Uterus (tissue), 4 donors: ENCODE results near the gene OVOL3. TPM values are rescaled to one million over a fixed set of nuclear protein-coding genes. Genes with fewer than 3 reads are reported as not detected.

Source experiments
- DNase-seq, 2 donors: peaks; one replicate each; pipeline ENCODE4 v3.0.0-alpha.2; 2019 to 2020
- H3K27ac ChIP-seq, 2 donors: fragments of 200-600 bp; sonication (generic); 1 replicate in 1 of 2; 2 replicates in 1 of 2; pipeline ENCODE4 v1.5.1; 2016 to 2018
- H3K27me3 ChIP-seq, 2 donors: fragments of 200-600 bp; sonication (generic); one replicate each; pipeline ENCODE4 v1.5.1; 2018 to 2019; ENCODE audit warnings: control low read depth in 1 of 2
- H3K36me3 ChIP-seq, 2 donors: fragments of 200-600 bp; sonication (generic); one replicate each; pipeline ENCODE4 v1.5.1; 2019; ENCODE audit warnings: control low read depth in 1 of 2
- H3K4me1 ChIP-seq, 2 donors: fragments of 200-600 bp; sonication (generic); one replicate each; pipeline ENCODE4 v1.5.1; 2018 to 2019; ENCODE audit warnings: control low read depth in 1 of 2
- H3K4me3 ChIP-seq, 2 donors: fragments of 200-600 bp; sonication (generic); 1 replicate in 1 of 2; 2 replicates in 1 of 2; pipeline ENCODE4 v1.5.1; 2018 to 2019; ENCODE audit warnings: mild to moderate bottlenecking in 1 of 2
- H3K9me3 ChIP-seq, 2 donors: fragments of 200-600 bp; sonication (generic); one replicate each; pipeline ENCODE4 v1.5.1; 2019; ENCODE audit warnings: control low read depth in 1 of 2
- POLR2A ChIP-seq, 2 donors: fragments of 450-650 bp; IDR thresholded peaks; one replicate each; pipeline ENCODE4 v1.6.1; 2016; ENCODE audit warnings: antibody characterized with exemption in 2 of 2, mild to moderate bottlenecking in 1 of 2, moderate library complexity in 1 of 2
- intact Hi-C: fragments of 100-400 bp; cut with DNase I; formaldehyde crosslinking; loops from one replicate; pipeline ENCODE4 v1.15.1; 2023; ENCODE audit warnings: low total_unique reads
- total RNA-seq, 4 donors: library from RNA; depleted of rRNA in 3 of 4; stranded (reverse); fragments of >200 nt in 3 of 4; gene quantifications; one replicate each; pipeline versions ENCODE4 v1.1.0 to v1.2.4, GENCODE V29; 2014 to 2023
- donor health status: DM: yes; HTN: yes; CAD: no.

The OVOL3 gene
- total RNA-seq, 4 donors from 2014 or later = not detected

DNA sequence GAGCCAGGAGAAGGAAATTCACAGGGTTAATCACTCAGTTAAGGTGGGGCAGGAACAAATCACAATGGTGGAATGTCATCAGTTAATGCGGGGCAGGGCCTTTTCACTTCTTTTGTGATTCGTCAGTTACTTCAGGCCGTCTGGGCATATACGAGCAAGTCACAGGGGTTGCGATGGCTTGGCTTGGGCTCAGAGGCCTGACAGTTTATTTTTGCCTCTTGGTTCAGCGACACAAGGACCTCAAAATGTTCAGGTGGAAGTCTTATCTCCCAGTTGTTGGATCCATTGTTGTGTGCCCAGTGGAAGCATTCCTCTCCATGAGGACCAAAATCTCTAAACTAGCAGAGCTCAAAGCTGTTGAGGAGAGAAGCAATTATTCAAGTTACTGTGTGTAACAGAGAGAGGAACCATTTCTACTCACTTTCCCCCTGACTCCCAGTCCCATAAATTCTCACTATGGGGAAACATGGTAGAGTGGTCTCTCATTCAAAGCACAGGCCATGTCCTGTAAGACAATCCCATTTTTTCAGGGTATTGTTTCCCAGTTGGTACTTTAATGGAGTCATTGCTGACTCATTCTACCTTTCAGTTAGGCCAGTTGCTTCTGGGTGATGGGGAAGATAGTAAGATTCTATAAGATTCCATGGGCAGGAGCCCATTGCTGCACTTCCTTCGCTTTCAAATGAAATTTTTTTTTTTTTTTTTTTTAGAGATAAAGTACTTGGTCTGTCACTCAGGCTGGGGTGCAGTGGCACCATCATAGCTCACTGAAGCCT is 50.1 kb downstream of the OVOL3 start:
- intact Hi-C loops = no loop called here
- TF ChIP-seq POLR2A (IDR thresholded peaks at IDR 0.05) = no peak

More for the DNA sequence above, 50.1 kb downstream of the OVOL3 start:
- Histone ChIP-seq H3K36me3 (no peaks in the 10 kb centered on the region), H3K4me3 (no peak overlapping the region), H3K9me3 (no peaks in the 10 kb centered on the region), H3K27ac (no peak overlapping the region), H3K4me1 (no peaks in the 10 kb centered on the region), H3K27me3 (no peaks in the 10 kb centered on the region)
- no peak for DNase-seq

Other genes with a start within 250 kb of the OVOL3 start
- 10 to 100 TPM in 1 of 4 donors, 1 to 10 TPM in 1, not detected in 2; 6.1 to 16.2 TPM for gene APLP1, start 242.6 kb upstream of the OVOL3 start, total RNA-seq
- gene NFKBID, start 210.6 kb upstream of the OVOL3 start, total RNA-seq = 10 to 100 TPM in 2 of 4 donors, 1 to 10 TPM in 2; 4.4 to 18.2 (median 9.5) TPM
- 10 to 100 TPM in 1 of 4 donors, 1 to 10 TPM in 2, not detected in 1; 1.6 to 47.1 (median 4.5) TPM for gene HCST, start 208.6 kb upstream of the OVOL3 start, total RNA-seq
- 10 to 100 TPM in 3 of 4 donors, 1 to 10 TPM in 1; 1.3 to 25.0 (median 14.9) TPM for gene TYROBP, start 202.8 kb upstream of the OVOL3 start, total RNA-seq
- 10 to 100 TPM in 2 of 4 donors, 1 to 10 TPM in 2; 3.1 to 22.4 (median 9.6) TPM for gene LRFN3, start 174.8 kb upstream of the OVOL3 start, total RNA-seq
- gene SDHAF1, start 116.0 kb upstream of the OVOL3 start, total RNA-seq = 10 to 100 TPM; 23.8 to 80.0 (median 43.1) TPM
- 1 to 10 TPM in 1 of 4 donors, under 1 TPM in 1, not detected in 2; 0.24 to 1.7 TPM for gene SYNE4, start 102.3 kb upstream of the OVOL3 start, total RNA-seq
- 10 to 100 TPM; 10.0 to 18.5 (median 17.0) TPM for gene ALKBH6, start 96.9 kb upstream of the OVOL3 start, total RNA-seq
- gene CLIP3, start 78.3 kb upstream of the OVOL3 start, total RNA-seq = 10 to 100 TPM in 3 of 4 donors, 1 to 10 TPM in 1; 4.4 to 82.5 (median 34.8) TPM
- 1 to 10 TPM in 3 of 4 donors, not detected in 1; 4.6 to 6.5 (median 6.2) TPM for gene THAP8, start 56.9 kb upstream of the OVOL3 start, total RNA-seq
- gene WDR62, start 56.2 kb upstream of the OVOL3 start, total RNA-seq = 1 to 10 TPM in 2 of 4 donors, not detected in 2; 2.4 to 5.8 TPM
- 10 to 100 TPM in 3 of 4 donors, 1 to 10 TPM in 1; 8.2 to 69.8 (median 25.2) TPM for gene POLR2I, start 3.7 kb downstream of the OVOL3 start, total RNA-seq
- gene TBCB, start 4.3 kb downstream of the OVOL3 start, total RNA-seq = 100 to 1,000 TPM; 118 to 196 (median 154) TPM
- gene CAPNS1, start 28.9 kb downstream of the OVOL3 start, total RNA-seq = 100 to 1,000 TPM; 134 to 511 (median 179) TPM
- 100 to 1,000 TPM in 2 of 4 donors, 10 to 100 TPM in 1, 1 to 10 TPM in 1; 4.7 to 235 (median 65.2) TPM for gene COX7A1, start 41.3 kb downstream of the OVOL3 start, total RNA-seq
- 10 to 100 TPM in 1 of 4 donors, 1 to 10 TPM in 3; 1.5 to 20.8 (median 6.1) TPM for gene ZNF565, start 103.5 kb downstream of the OVOL3 start, total RNA-seq
- 100 to 1,000 TPM in 1 of 4 donors, 10 to 100 TPM in 3; 54.7 to 238 (median 84.2) TPM for gene ZNF146, start 104.0 kb downstream of the OVOL3 start, total RNA-seq